Gastroesophageal sphincter (tissue), 4 donors: Measurements from ENCODE around the gene FBXO36. TPM values are rescaled to one million over a fixed set of nuclear protein-coding genes. Genes with fewer than 3 reads are reported as not detected.

Experiments used
- ATAC-seq: fragments of 150-250 bp; one replicate; pipeline ENCODE4 v1.9.1; 2016; ENCODE audit warnings: mild to moderate bottlenecking, moderate library complexity
- H3K27ac ChIP-seq, 4 donors: fragments of 200-600 bp; sonication (generic) in 3 of 4; 1 replicate in 3 of 4; 2 replicates in 1 of 4; pipeline ENCODE4 v1.5.1; 2016 to 2019
- H3K27me3 ChIP-seq: fragments of 200-600 bp; sonication (generic); one replicate; pipeline ENCODE4 v1.5.1; 2019
- H3K36me3 ChIP-seq, 2 donors: fragments of 200-600 bp; sonication (generic); one replicate each; pipeline ENCODE4 v1.5.1; 2019; ENCODE audit warnings: control low read depth in 1 of 2
- H3K4me1 ChIP-seq, 3 donors: fragments of 200-600 bp; sonication (generic); 1 replicate in 2 of 3; 2 replicates in 1 of 3; pipeline ENCODE4 v1.5.1; 2016 to 2019; ENCODE audit warnings: control low read depth in 2 of 3
- H3K4me3 ChIP-seq, 2 donors: fragments of 200-600 bp; sonication (generic); one replicate each; pipeline ENCODE4 v1.5.1; 2019; ENCODE audit warnings: mild to moderate bottlenecking in 1 of 2, moderate library complexity in 1 of 2
- H3K9me3 ChIP-seq, 3 donors: fragments of 200-600 bp; sonication (generic); one replicate each; pipeline ENCODE4 v1.5.1; 2017 to 2019; ENCODE audit warnings: control low read depth in 2 of 3
- CTCF ChIP-seq, 4 experiments: fragments of 200-600 bp in 2 of 4; fragments of 450-650 bp in 2 of 4; sonication (generic) in 1 of 4; IDR thresholded peaks; one replicate each; pipeline ENCODE4 v1.5.1; 2017 to 2019; ENCODE audit warnings: antibody characterized with exemption in 4 of 4, mild to moderate bottlenecking in 2 of 4, moderate library complexity in 2 of 4
- EP300 ChIP-seq: sonication (generic); formaldehyde crosslinking; IDR thresholded peaks from one replicate; pipeline ENCODE4 v1.6.1; 2017; ENCODE audit warnings: antibody characterized with exemption, mild to moderate bottlenecking
- POLR2A ChIP-seq, 2 donors: fragments of 450-650 bp; IDR thresholded peaks; one replicate each; pipeline ENCODE4 v1.6.1; 2017; ENCODE audit warnings: antibody characterized with exemption in 2 of 2, mild to moderate bottlenecking in 2 of 2, moderate library complexity in 1 of 2
- POLR2AphosphoS5 ChIP-seq: sonication (generic); formaldehyde crosslinking; IDR thresholded peaks from one replicate; pipeline ENCODE4 v1.6.1; 2017; ENCODE audit warnings: antibody characterized with exemption
- WGBS, 2 donors: methylation state at CpG; one replicate each; pipeline ENCODE4 v1.1.5; 2018; ENCODE audit warnings: low coverage in 1 of 2; 5-methylcytosine and 5-hydroxymethylcytosine counted together
- small RNA-seq, 4 donors: library from RNA; depleted of rRNA; stranded (forward); fragments of <200 nt; gene quantifications; one replicate each; pipeline ENCODE3, GENCODE V24; 2016
- total RNA-seq, 4 donors: library from RNA; depleted of rRNA; stranded (reverse); fragments of >200 nt; gene quantifications; one replicate each; pipeline ENCODE4 v1.1.0, GENCODE V29; 2016

The FBXO36 gene
- total RNA-seq, 4 donors from 2014 or later: 2.2 to 3.6 (median 3.4) TPM

- Histone ChIP-seq H3K4me3 (no peak overlapping the region), H3K9me3 (no peaks in the 10 kb centered on the region), H3K27ac (no peak overlapping the region), H3K27me3 (no peaks in the 10 kb centered on the region), H3K4me1 (no peaks in the 10 kb centered on the region), H3K36me3 (peaks cover 0 to 27% of the 10 kb centered on the region in 2 donors)
- no peak for TF ChIP-seq CTCF (IDR thresholded peaks at IDR 0.05)
- TF ChIP-seq EP300: no peak
- no peak for TF ChIP-seq POLR2AphosphoS5
- TF ChIP-seq POLR2A (IDR thresholded peaks at IDR 0.05): no peak
- ATAC-seq: no peak
- 87 to 92% methylated on average over 3 of the region's 4 CpGs for WGBS, 2 donors
Measured at GRCh38 chr2:230048010-230048671, 125.8 kb downstream of the FBXO36 start.

GRCh38 chr2:230050136-230050535, 127.8 kb downstream of the FBXO36 start:
- H3K4me1 ChIP-seq: peaks cover 0 to 8% (median 0%) of the 10 kb centered on the region in 3 donors
- H3K36me3 ChIP-seq: peaks cover 0 to 22% of the 10 kb centered on the region in 2 donors
- H3K27me3 ChIP-seq: no peaks in the 10 kb centered on the region
- no peak overlapping the region for H3K4me3 ChIP-seq
- 55 to 58% methylated on average over 3 of the region's 3 CpGs for WGBS, 2 donors
- H3K9me3 ChIP-seq: no peaks in the 10 kb centered on the region
- ATAC-seq: no peak
- H3K27ac ChIP-seq: no peak overlapping the region
- TF ChIP-seq EP300: no peak
- TF ChIP-seq POLR2A (IDR thresholded peaks at IDR 0.05): no peak
- TF ChIP-seq POLR2AphosphoS5: no peak
- no peak for TF ChIP-seq CTCF (IDR thresholded peaks at IDR 0.05)

GRCh38 chr2:230052299-230052698, 130.0 kb downstream of the FBXO36 start:
- no peak for ATAC-seq
- H3K36me3 ChIP-seq: peaks cover 0 to 4% of the 10 kb centered on the region in 2 donors
- no peaks in the 10 kb centered on the region for H3K9me3 ChIP-seq
- TF ChIP-seq EP300: no peak
- no peak for TF ChIP-seq CTCF (IDR thresholded peaks at IDR 0.05)
- TF ChIP-seq POLR2AphosphoS5: no peak
- TF ChIP-seq POLR2A (IDR thresholded peaks at IDR 0.05): no peak
- no peak overlapping the region for H3K4me3 ChIP-seq
- peaks cover 0 to 8% (median 0%) of the 10 kb centered on the region in 3 donors for H3K4me1 ChIP-seq
- WGBS, 2 donors: 26 to 55% methylated on average over 2 of the region's 2 CpGs
- H3K27me3 ChIP-seq: no peaks in the 10 kb centered on the region
- no peak overlapping the region for H3K27ac ChIP-seq

- no peaks in the 10 kb centered on the region for H3K36me3 ChIP-seq
- H3K27ac ChIP-seq: no peak overlapping the region
- H3K9me3 ChIP-seq: no peaks in the 10 kb centered on the region
- H3K27me3 ChIP-seq: no peaks in the 10 kb centered on the region
- H3K4me3 ChIP-seq: no peak overlapping the region
- WGBS, 2 donors: 83 to 95% methylated on average over 1 to 2 of the region's 2 CpGs
- TF ChIP-seq POLR2AphosphoS5: no peak
- no peak for ATAC-seq
- H3K4me1 ChIP-seq: peaks cover 0 to 8% (median 0%) of the 10 kb centered on the region in 3 donors
Measured at GRCh38 chr2:230053753-230054478, 131.6 kb downstream of the FBXO36 start.

- TF ChIP-seq CTCF (IDR thresholded peaks at IDR 0.05) (no peak), EP300 (no peak), POLR2A (IDR thresholded peaks at IDR 0.05) (no peak), POLR2AphosphoS5 (no peak)
- Histone ChIP-seq H3K36me3 (no peaks in the 10 kb centered on the region), H3K4me3 (no peak overlapping the region), H3K4me1 (no peaks in the 10 kb centered on the region), H3K27me3 (no peaks in the 10 kb centered on the region), H3K9me3 (no peaks in the 10 kb centered on the region), H3K27ac (no peak overlapping the region)
- WGBS, 2 donors: 89 to 92% methylated on average over 2 of the region's 3 CpGs
- no peak for ATAC-seq
Measured at GRCh38 chr2:230060672-230061293, 138.5 kb downstream of the FBXO36 start.

Small RNA genes lying within 50 kb of the gene (small RNA-seq; reads per million reads assigned to genes)
- gene RNU6-1027P (0 reads per million in 4 donors), gene RNU6-613P (0 to 0.27 (median 0) reads per million in 4 donors), gene RNU6-964P (0 reads per million in 4 donors), gene RNY4P19 (0 reads per million in 4 donors)

Other genes with a start within 250 kb of the FBXO36 start
- 10 to 100 TPM in 1 of 4 donors, 1 to 10 TPM in 2, under 1 TPM in 1; 0.31 to 13.3 (median 6.3) TPM for gene DNER, start 207.9 kb upstream of the FBXO36 start, total RNA-seq
- 100 to 1,000 TPM; 138 to 203 (median 185) TPM for gene TRIP12, start 494 bp upstream of the FBXO36 start, total RNA-seq
- gene SLC16A14, start 146.4 kb downstream of the FBXO36 start, total RNA-seq: 1 to 10 TPM in 3 of 4 donors, under 1 TPM in 1; 0.85 to 4.1 (median 2.7) TPM